ENCODE measurements around the gene BHLHE23. TPM values are rescaled to one million over a fixed set of nuclear protein-coding genes. Genes with fewer than 3 reads are reported as not detected.

The BHLHE23 gene
- total RNA-seq, 4 donors from 2014 or later, result not detected

GRCh38 chr20:62995481-62995880 is 11.3 kb downstream of the BHLHE23 start:
- Histone ChIP-seq H3K36me3 (no peaks in the 10 kb centered on the region), H3K9me3 (no peaks in the 10 kb centered on the region), H3K4me1 (no peaks in the 10 kb centered on the region), H3K27me3 (peaks cover 0 to 93% of the 10 kb centered on the region in 2 donors), H3K4me3 (no peak overlapping the region), H3K27ac (no peak overlapping the region)
- DNase-seq (ENCODE audit: low spot score in 2 of 2), result no peak
- 67 to 68% methylated on average over 8 to 11 of the region's 11 CpGs for WGBS, 2 donors
- TF ChIP-seq EP300 (IDR thresholded peaks at IDR 0.05), result no peak

- no peak for DNase-seq (ENCODE audit: low spot score in 2 of 2)
These were observed 11.9 kb downstream of the BHLHE23 start for GRCh38 chr20:62994869-62995281.

GRCh38 chr20:62993856-62994494 is 12.8 kb downstream of the BHLHE23 start:
- TF ChIP-seq CTCF (IDR thresholded peaks at IDR 0.05), result no peak
- no peak for TF ChIP-seq EP300 (IDR thresholded peaks at IDR 0.05)
- TF ChIP-seq POLR2A (IDR thresholded peaks at IDR 0.05), result no peak
- H3K4me1 ChIP-seq, result no peaks in the 10 kb centered on the region
- H3K36me3 ChIP-seq, result no peaks in the 10 kb centered on the region
- DNase-seq (ENCODE audit: low spot score in 2 of 2), result no peak
- no peak overlapping the region for H3K27ac ChIP-seq
- no peaks in the 10 kb centered on the region for H3K9me3 ChIP-seq
- WGBS, 2 donors, result 82 to 87% methylated on average over 20 to 23 of the region's 23 CpGs
- peaks cover 0 to 83% of the 10 kb centered on the region in 2 donors for H3K27me3 ChIP-seq
- no peak overlapping the region for H3K4me3 ChIP-seq

More at GRCh38 chr20:62994869-62995281, 11.9 kb downstream of the BHLHE23 start:
- TF ChIP-seq POLR2A (IDR thresholded peaks at IDR 0.05) (no peak), EP300 (IDR thresholded peaks at IDR 0.05) (no peak), CTCF (IDR thresholded peaks at IDR 0.05) (no peak)
- Histone ChIP-seq H3K36me3 (no peaks in the 10 kb centered on the region), H3K4me1 (no peaks in the 10 kb centered on the region), H3K4me3 (no peak overlapping the region), H3K9me3 (no peaks in the 10 kb centered on the region), H3K27ac (no peak overlapping the region), H3K27me3 (peaks cover 0 to 92% of the 10 kb centered on the region in 2 donors)
- 73 to 76% methylated on average over 19 of the region's 19 CpGs for WGBS, 2 donors

GRCh38 chr20:62991863-62992262 is 14.9 kb downstream of the BHLHE23 start:
- TF ChIP-seq CTCF (IDR thresholded peaks at IDR 0.05) (no peak), EP300 (IDR thresholded peaks at IDR 0.05) (no peak), POLR2A (IDR thresholded peaks at IDR 0.05) (no peak)
- H3K36me3 ChIP-seq, result no peaks in the 10 kb centered on the region
- H3K9me3 ChIP-seq, result no peaks in the 10 kb centered on the region
- no peak overlapping the region for H3K4me3 ChIP-seq
- no peaks in the 10 kb centered on the region for H3K4me1 ChIP-seq
- WGBS, 2 donors, result 73 to 84% methylated on average over 6 of the region's 6 CpGs
- H3K27ac ChIP-seq, result no peak overlapping the region
- DNase-seq (ENCODE audit: low spot score in 2 of 2), result no peak
- H3K27me3 ChIP-seq, result peaks cover 0 to 77% of the 10 kb centered on the region in 2 donors

- Histone ChIP-seq H3K36me3 (no peaks in the 10 kb centered on the region), H3K27me3 (peaks cover 0 to 75% of the 10 kb centered on the region in 2 donors), H3K4me1 (no peaks in the 10 kb centered on the region), H3K9me3 (no peaks in the 10 kb centered on the region), H3K4me3 (no peak overlapping the region), H3K27ac (no peak overlapping the region)
- no peak for DNase-seq (ENCODE audit: low spot score in 2 of 2)
- 69 to 70% methylated on average over 13 of the region's 13 CpGs for WGBS, 2 donors
- no peak for TF ChIP-seq EP300 (IDR thresholded peaks at IDR 0.05)
- TF ChIP-seq CTCF (IDR thresholded peaks at IDR 0.05), result no peak
- no peak for TF ChIP-seq POLR2A (IDR thresholded peaks at IDR 0.05)
These were observed 15.5 kb downstream of the BHLHE23 start for GRCh38 chr20:62991196-62991807.

Measured in tibial nerve (tissue), 4 donors.